Activated CD4-positive, alpha-beta T cell treated with anti-CD3 and anti-CD28 coated beads, Interleukin-2, amount 50 U/mL, for 1 hour (primary cell): ENCODE measurements around the gene KICS2.
"Not testable (repeated sequence)": the region's sequence is repeated elsewhere in the genome, so short reads cannot be mapped to it uniquely, and the experiment has no call there.

Source experiments
- DNase-seq: peaks from one replicate; pipeline ENCODE4 v3.0.0-alpha.2; 2020

Gene KICS2

GRCh38 chr12:64212119-64212746 is 9.9 kb downstream of the KICS2 start:
- no peak for DNase-seq

- no peak for DNase-seq
Measured at GRCh38 chr12:64207453-64207852, 14.6 kb downstream of the KICS2 start.

GRCh38 chr12:64205542-64205941 is 16.6 kb downstream of the KICS2 start:
- DNase-seq: no peak

- no peak for DNase-seq
Measured at GRCh38 chr12:64203775-64204174, 18.3 kb downstream of the KICS2 start.

- DNase-seq: no peak
Measured at GRCh38 chr12:64203036-64203435, 19.1 kb downstream of the KICS2 start.

- DNase-seq: not testable (repeated sequence)
Measured at GRCh38 chr12:64195841-64196240, 26.3 kb downstream of the KICS2 start.

GRCh38 chr12:64194333-64195149 is 27.6 kb downstream of the KICS2 start:
- DNase-seq: no peak

GRCh38 chr12:64193931-64194330 is 28.2 kb downstream of the KICS2 start:
- DNase-seq: no peak

GRCh38 chr12:64192644-64193444 is 29.3 kb downstream of the KICS2 start:
- DNase-seq: no peak

- DNase-seq: no peak
Measured at GRCh38 chr12:64190140-64190539, 32.0 kb downstream of the KICS2 start.

- DNase-seq: no peak
Measured at GRCh38 chr12:64189530-64189929, 32.6 kb downstream of the KICS2 start.

GRCh38 chr12:64187794-64188193 is 34.3 kb downstream of the KICS2 start:
- DNase-seq: no peak

- DNase-seq: no peak
Measured at GRCh38 chr12:64187370-64187769, 34.7 kb downstream of the KICS2 start.

- DNase-seq: no peak
Measured at GRCh38 chr12:64186789-64187188, 35.3 kb downstream of the KICS2 start.

GRCh38 chr12:64184216-64184615 is 37.9 kb downstream of the KICS2 start:
- no peak for DNase-seq

- no peak for DNase-seq
Measured at GRCh38 chr12:64181430-64182291, 40.4 kb downstream of the KICS2 start.

GRCh38 chr12:64180951-64181350 is 41.1 kb downstream of the KICS2 start:
- DNase-seq: no peak

- DNase-seq: no peak
Measured at GRCh38 chr12:64178122-64178521, 44.0 kb downstream of the KICS2 start.

GRCh38 chr12:64177001-64177400 is 45.1 kb downstream of the KICS2 start:
- DNase-seq: no peak

- no peak for DNase-seq
Measured at GRCh38 chr12:64175254-64175945, 46.7 kb downstream of the KICS2 start.

- no peak for DNase-seq
Measured at GRCh38 chr12:64173456-64173855, 48.6 kb downstream of the KICS2 start.
